Ectodermal cell (in vitro differentiated cells): ENCODE measurements around the gene PTPRF.

Experiments used
- H3K27ac ChIP-seq: 2 replicates; pipeline ENCODE4 v1.7.0; 2013; ENCODE audit warnings: mild to moderate bottlenecking, low read depth, low read length; ENCODE audit not compliant: insufficient read depth, poor library complexity, severe bottlenecking
- H3K27me3 ChIP-seq: 2 replicates; pipeline ENCODE4 v1.7.0; 2013; ENCODE audit warnings: mild to moderate bottlenecking, low read length; ENCODE audit not compliant: insufficient read depth, control insufficient read depth, poor library complexity, severe bottlenecking
- H3K36me3 ChIP-seq: one replicate; pipeline ENCODE4 v1.7.0; 2013; ENCODE audit warnings: low read length; ENCODE audit not compliant: control insufficient read depth, insufficient read depth
- H3K4me1 ChIP-seq: one replicate; pipeline ENCODE4 v1.7.0; 2013; ENCODE audit warnings: low read length; ENCODE audit not compliant: control insufficient read depth, insufficient read depth
- H3K4me3 ChIP-seq: 2 replicates; pipeline ENCODE4 v1.7.0; 2013; ENCODE audit warnings: low read depth, low read length, control low read depth; ENCODE audit not compliant: insufficient read depth
- H3K9me3 ChIP-seq: 2 replicates; pipeline ENCODE4 v1.7.0; 2013; ENCODE audit warnings: mild to moderate bottlenecking, low read length, moderate library complexity; ENCODE audit not compliant: control insufficient read depth
- WGBS, 2 experiments: methylation state at CpG; one replicate each; pipeline ENCODE4 v1.1.7; 2013; ENCODE audit warnings: missing lambda C conversion rate in 2 of 2; 5-methylcytosine and 5-hydroxymethylcytosine counted together

The PTPRF gene

GRCh38 chr1:43602990-43603389 lies 72.3 kb downstream of the PTPRF start:
- no peak overlapping the region for H3K27ac ChIP-seq

GRCh38 chr1:43604192-43604591 lies 73.5 kb downstream of the PTPRF start:
- H3K9me3 ChIP-seq: no peaks in the 10 kb centered on the region
- 95 to 96% methylated on average over 5 of the region's 5 CpGs for WGBS, 2 experiments
- no peak overlapping the region for H3K4me3 ChIP-seq
- H3K4me1 ChIP-seq: no peaks in the 10 kb centered on the region
- peaks cover 39% of the 10 kb centered on the region for H3K36me3 ChIP-seq
- no peaks in the 10 kb centered on the region for H3K27me3 ChIP-seq
- no peak overlapping the region for H3K27ac ChIP-seq

More at GRCh38 chr1:43602990-43603389, 72.3 kb downstream of the PTPRF start:
- 91 to 93% methylated on average over 10 of the region's 10 CpGs for WGBS, 2 experiments
- Histone ChIP-seq H3K36me3 (peaks cover 34% of the 10 kb centered on the region), H3K4me1 (no peaks in the 10 kb centered on the region), H3K9me3 (no peaks in the 10 kb centered on the region), H3K4me3 (no peak overlapping the region), H3K27me3 (no peaks in the 10 kb centered on the region)

- Histone ChIP-seq H3K36me3 (peaks cover 49% of the 10 kb centered on the region), H3K9me3 (no peaks in the 10 kb centered on the region), H3K27me3 (no peaks in the 10 kb centered on the region), H3K27ac (no peak overlapping the region), H3K4me1 (no peaks in the 10 kb centered on the region), H3K4me3 (no peak overlapping the region)
- WGBS, 2 experiments: 96 to 98% methylated on average over 18 of the region's 18 CpGs
Observed at GRCh38 chr1:43605157-43605556, 74.5 kb downstream of the PTPRF start.

- peaks cover 49% of the 10 kb centered on the region for H3K36me3 ChIP-seq
- H3K27me3 ChIP-seq: no peaks in the 10 kb centered on the region
- H3K4me3 ChIP-seq: no peak overlapping the region
- H3K9me3 ChIP-seq: no peaks in the 10 kb centered on the region
- H3K27ac ChIP-seq: no peak overlapping the region
- H3K4me1 ChIP-seq: no peaks in the 10 kb centered on the region
- 93 to 96% methylated on average over 7 of the region's 7 CpGs for WGBS, 2 experiments
Observed at GRCh38 chr1:43605766-43606165, 75.1 kb downstream of the PTPRF start.

- WGBS, 2 experiments: 94% methylated on average over 13 of the region's 13 CpGs
- Histone ChIP-seq H3K27me3 (no peaks in the 10 kb centered on the region), H3K36me3 (peaks cover 44% of the 10 kb centered on the region), H3K4me1 (no peaks in the 10 kb centered on the region), H3K4me3 (no peak overlapping the region), H3K27ac (no peak overlapping the region), H3K9me3 (no peaks in the 10 kb centered on the region)
Observed at GRCh38 chr1:43606624-43607023, 75.9 kb downstream of the PTPRF start.

- WGBS, 2 experiments: 89 to 97% methylated on average over 5 of the region's 5 CpGs
- Histone ChIP-seq H3K4me3 (no peak overlapping the region), H3K4me1 (no peaks in the 10 kb centered on the region), H3K36me3 (peaks cover 55% of the 10 kb centered on the region), H3K27ac (no peak overlapping the region), H3K27me3 (no peaks in the 10 kb centered on the region), H3K9me3 (no peaks in the 10 kb centered on the region)
Observed at GRCh38 chr1:43608827-43609226, 78.1 kb downstream of the PTPRF start.

GRCh38 chr1:43610339-43610738 lies 79.7 kb downstream of the PTPRF start:
- Histone ChIP-seq H3K27ac (no peak overlapping the region), H3K4me3 (no peak overlapping the region), H3K4me1 (no peaks in the 10 kb centered on the region), H3K27me3 (no peaks in the 10 kb centered on the region), H3K36me3 (peaks cover 52% of the 10 kb centered on the region), H3K9me3 (no peaks in the 10 kb centered on the region)
- WGBS, 2 experiments: 90 to 93% methylated on average over 5 of the region's 5 CpGs

- Histone ChIP-seq H3K9me3 (no peaks in the 10 kb centered on the region), H3K4me1 (no peaks in the 10 kb centered on the region), H3K4me3 (no peak overlapping the region), H3K27me3 (no peaks in the 10 kb centered on the region), H3K36me3 (peaks cover 46% of the 10 kb centered on the region), H3K27ac (no peak overlapping the region)
- WGBS, 2 experiments: 87 to 88% methylated on average over 7 of the region's 7 CpGs
Observed at GRCh38 chr1:43611950-43612349, 81.3 kb downstream of the PTPRF start.

GRCh38 chr1:43612406-43612805 lies 81.7 kb downstream of the PTPRF start:
- H3K9me3 ChIP-seq: no peaks in the 10 kb centered on the region
- H3K36me3 ChIP-seq: peaks cover 43% of the 10 kb centered on the region
- no peak overlapping the region for H3K4me3 ChIP-seq
- H3K4me1 ChIP-seq: no peaks in the 10 kb centered on the region
- no peaks in the 10 kb centered on the region for H3K27me3 ChIP-seq
- no peak overlapping the region for H3K27ac ChIP-seq
- WGBS, 2 experiments: 92 to 94% methylated on average over 15 of the region's 15 CpGs

GRCh38 chr1:43613075-43613942 lies 82.6 kb downstream of the PTPRF start:
- H3K27ac ChIP-seq: no peak overlapping the region
- no peaks in the 10 kb centered on the region for H3K4me1 ChIP-seq
- H3K4me3 ChIP-seq: no peak overlapping the region
- peaks cover 42% of the 10 kb centered on the region for H3K36me3 ChIP-seq
- H3K9me3 ChIP-seq: no peaks in the 10 kb centered on the region
- 94% methylated on average over 22 of the region's 22 CpGs for WGBS, 2 experiments
- no peaks in the 10 kb centered on the region for H3K27me3 ChIP-seq
